Liver (tissue), 9 donors: ENCODE measurements around the gene BLID. TPM values are rescaled to one million over a fixed set of nuclear protein-coding genes. Genes with fewer than 3 reads are reported as not detected.

ENCODE experiments used
- DNase-seq: peaks from one replicate; pipeline ENCODE4 v3.0.0-alpha.2; 2017; ENCODE audit warnings: low spot score
- H3K27ac ChIP-seq, 2 donors: one replicate each; pipeline ENCODE4 v1.7.0; 2013; ENCODE audit warnings: inconsistent platforms in 2 of 2, low read length in 2 of 2, control low read depth in 1 of 2, low read depth in 1 of 2, mild to moderate bottlenecking in 1 of 2
- H3K27me3 ChIP-seq, 4 donors: one replicate each; pipeline versions ENCODE4 v1.6.1 to v1.7.0; 2013; ENCODE audit warnings: low read length in 3 of 4, inconsistent platforms in 1 of 4, mild to moderate bottlenecking in 1 of 4, moderate library complexity in 1 of 4; ENCODE audit not compliant: control insufficient read depth in 4 of 4, insufficient read depth in 4 of 4
- H3K36me3 ChIP-seq, 4 donors: one replicate each; pipeline versions ENCODE4 v1.6.1 to v1.7.0; 2013; ENCODE audit warnings: low read length in 3 of 4, mild to moderate bottlenecking in 3 of 4, low read depth in 1 of 4, moderate library complexity in 1 of 4; ENCODE audit not compliant: control insufficient read depth in 4 of 4, insufficient read depth in 3 of 4
- H3K4me1 ChIP-seq, 4 donors: one replicate each; pipeline versions ENCODE4 v1.6.1 to v1.7.0; 2013; ENCODE audit warnings: low read length in 3 of 4, mild to moderate bottlenecking in 3 of 4, moderate library complexity in 1 of 4; ENCODE audit not compliant: control insufficient read depth in 4 of 4, insufficient read depth in 4 of 4
- H3K4me3 ChIP-seq, 3 donors: one replicate each; pipeline versions ENCODE4 v1.6.1 to v1.7.0; 2013; ENCODE audit warnings: low read length in 3 of 3, control low read depth in 1 of 3, low read depth in 1 of 3, mild to moderate bottlenecking in 1 of 3
- H3K9ac ChIP-seq, 2 donors: one replicate each; pipeline ENCODE4 v1.7.0; 2013; ENCODE audit warnings: low read length in 2 of 2, mild to moderate bottlenecking in 2 of 2, moderate library complexity in 2 of 2, control low read depth in 1 of 2, low read depth in 1 of 2
- H3K9me3 ChIP-seq, 4 donors: one replicate each; pipeline versions ENCODE4 v1.6.1 to v1.7.0; 2013; ENCODE audit warnings: low read length in 3 of 4; ENCODE audit not compliant: control insufficient read depth in 4 of 4
- FOXA1 ChIP-seq: IDR thresholded peaks from 2 replicates; pipeline ENCODE4 v1.6.1; 2016; ENCODE audit warnings: antibody characterized with exemption
- FOXA2 ChIP-seq: IDR thresholded peaks from 2 replicates; pipeline ENCODE4 v1.6.1; 2016; ENCODE audit warnings: antibody characterized with exemption
- GABPA ChIP-seq, 2 donors: IDR thresholded peaks in 1 of 2; conservative IDR thresholded peaks in 1 of 2; 2 replicates each; pipeline ENCODE4 v1.6.1; 2016; ENCODE audit warnings: antibody characterized with exemption in 2 of 2, mild to moderate bottlenecking in 1 of 2, moderate library complexity in 1 of 2
- HNF4A ChIP-seq, 2 donors: conservative IDR thresholded peaks; 2 replicates each; pipeline ENCODE4 v1.6.1; 2016; ENCODE audit warnings: antibody characterized with exemption in 2 of 2, mild to moderate bottlenecking in 2 of 2
- HNF4G ChIP-seq: IDR thresholded peaks from 2 replicates; pipeline ENCODE4 v1.6.1; 2016; ENCODE audit warnings: antibody characterized with exemption
- JUND ChIP-seq, 2 donors: IDR thresholded peaks; 2 replicates each; pipeline ENCODE4 v1.6.1; 2016; ENCODE audit warnings: antibody characterized with exemption in 2 of 2
- NR2F2 ChIP-seq: IDR thresholded peaks from 2 replicates; pipeline ENCODE4 v1.6.1; 2016; ENCODE audit warnings: antibody characterized with exemption
- RAD21 ChIP-seq, 2 donors: IDR thresholded peaks; 2 replicates each; pipeline ENCODE4 v1.6.1; 2016; ENCODE audit warnings: antibody characterized with exemption in 2 of 2, mild to moderate bottlenecking in 2 of 2
- RXRA ChIP-seq, 2 donors: IDR thresholded peaks; 2 replicates each; pipeline ENCODE4 v1.6.1; 2017 to 2018; ENCODE audit warnings: antibody characterized with exemption in 2 of 2, mild to moderate bottlenecking in 1 of 2
- SP1 ChIP-seq: IDR thresholded peaks from 2 replicates; pipeline ENCODE4 v1.6.1; 2018; ENCODE audit warnings: antibody characterized with exemption, mild to moderate bottlenecking
- TAF1 ChIP-seq: conservative IDR thresholded peaks from 2 replicates; pipeline ENCODE4 v1.6.1; 2016; ENCODE audit warnings: antibody characterized with exemption, mild to moderate bottlenecking
- WGBS: extraction: QIAGEN DNeasy Blood & Tissue Kit; methylation state at CpG from one replicate; pipeline ENCODE4 v1.1.7; 2013; 5-methylcytosine and 5-hydroxymethylcytosine counted together
- polyA plus RNA-seq, 2 donors: library from polyadenylated mRNA; stranded (reverse) in 1 of 2; unstranded in 1 of 2; fragments of 200-250 nt in 1 of 2; fragments of >200 nt in 1 of 2; fragmentation: Nextera tagmentation in 1 of 2; extraction: Ambion mirVana in 1 of 2; gene quantifications; one replicate each; pipeline versions ENCODE4 v1.2.1 to v1.2.3, GENCODE V29; 2013 to 2015
- total RNA-seq, 2 donors: library from RNA; depleted of rRNA; stranded (reverse); fragments of >200 nt; gene quantifications; one replicate each; pipeline ENCODE4 v1.2.3, GENCODE V29; 2014
- TF ChIP-seq, protein P1 (sequence below): IDR thresholded peaks from 2 replicates; pipeline ENCODE4 v1.6.1; 2016; ENCODE audit warnings: antibody characterized with exemption
- TF ChIP-seq, protein P2 (sequence below): fragments of 150-350 bp; IDR thresholded peaks from 2 replicates; pipeline ENCODE4 v1.5.1; 2017; ENCODE audit warnings: improper control_type of control experiment, low read depth, low read length; ENCODE audit not compliant: missing input control
- TF ChIP-seq, protein P3 (sequence below): IDR thresholded peaks from 2 replicates; pipeline ENCODE4 v1.6.1; 2016; ENCODE audit warnings: antibody characterized with exemption
- TF ChIP-seq, protein P4 (sequence below): IDR thresholded peaks from 2 replicates; pipeline ENCODE4 v1.6.1; 2016; ENCODE audit warnings: antibody characterized with exemption, mild to moderate bottlenecking
- donor health status: healthy.
- donor health status: healthy.
- donor health status: healthy.
- donor health status: healthy.
- donor health status: healthy.

The BLID gene
- total and polyA plus RNA-seq, 4 donors, result 0.18 to 0.84 (median 0.33) TPM; not detected in 1

DNA sequence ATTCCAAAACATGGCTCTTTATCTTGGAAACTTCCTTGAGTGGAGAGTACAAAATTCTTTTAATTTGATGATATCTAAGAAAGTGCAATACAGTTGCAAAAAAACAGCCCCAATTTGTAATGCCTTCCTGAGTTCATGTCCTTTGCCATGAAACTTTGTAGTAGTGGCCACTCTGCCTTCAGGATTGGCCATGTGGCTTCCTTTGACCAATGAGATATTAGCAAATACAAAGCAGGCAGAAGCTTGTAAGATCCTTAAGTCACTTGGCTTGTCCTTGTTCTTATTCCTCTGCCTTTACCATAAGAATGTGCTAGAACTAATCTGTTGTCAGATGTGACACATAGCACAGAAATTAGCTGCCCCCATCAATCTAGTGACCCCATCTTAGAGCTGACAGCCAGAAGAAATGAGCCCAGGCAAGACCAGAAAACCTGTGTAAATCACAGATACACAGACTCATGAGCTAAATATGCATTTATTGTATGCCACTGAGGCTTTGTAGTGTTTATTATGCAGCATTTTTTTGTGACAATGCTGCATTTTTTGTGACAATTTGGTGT is 29.8 kb upstream of the BLID start (continued):
- TF ChIP-seq, protein P1, sequence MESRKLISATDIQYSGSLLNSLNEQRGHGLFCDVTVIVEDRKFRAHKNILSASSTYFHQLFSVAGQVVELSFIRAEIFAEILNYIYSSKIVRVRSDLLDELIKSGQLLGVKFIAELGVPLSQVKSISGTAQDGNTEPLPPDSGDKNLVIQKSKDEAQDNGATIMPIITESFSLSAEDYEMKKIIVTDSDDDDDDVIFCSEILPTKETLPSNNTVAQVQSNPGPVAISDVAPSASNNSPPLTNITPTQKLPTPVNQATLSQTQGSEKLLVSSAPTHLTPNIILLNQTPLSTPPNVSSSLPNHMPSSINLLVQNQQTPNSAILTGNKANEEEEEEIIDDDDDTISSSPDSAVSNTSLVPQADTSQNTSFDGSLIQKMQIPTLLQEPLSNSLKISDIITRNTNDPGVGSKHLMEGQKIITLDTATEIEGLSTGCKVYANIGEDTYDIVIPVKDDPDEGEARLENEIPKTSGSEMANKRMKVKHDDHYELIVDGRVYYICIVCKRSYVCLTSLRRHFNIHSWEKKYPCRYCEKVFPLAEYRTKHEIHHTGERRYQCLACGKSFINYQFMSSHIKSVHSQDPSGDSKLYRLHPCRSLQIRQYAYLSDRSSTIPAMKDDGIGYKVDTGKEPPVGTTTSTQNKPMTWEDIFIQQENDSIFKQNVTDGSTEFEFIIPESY, result no peak
- TF ChIP-seq RAD21 (IDR thresholded peaks at IDR 0.05), result no peak
- TF ChIP-seq HNF4G, result no peak
- TF ChIP-seq NR2F2, result no peak

DNA sequence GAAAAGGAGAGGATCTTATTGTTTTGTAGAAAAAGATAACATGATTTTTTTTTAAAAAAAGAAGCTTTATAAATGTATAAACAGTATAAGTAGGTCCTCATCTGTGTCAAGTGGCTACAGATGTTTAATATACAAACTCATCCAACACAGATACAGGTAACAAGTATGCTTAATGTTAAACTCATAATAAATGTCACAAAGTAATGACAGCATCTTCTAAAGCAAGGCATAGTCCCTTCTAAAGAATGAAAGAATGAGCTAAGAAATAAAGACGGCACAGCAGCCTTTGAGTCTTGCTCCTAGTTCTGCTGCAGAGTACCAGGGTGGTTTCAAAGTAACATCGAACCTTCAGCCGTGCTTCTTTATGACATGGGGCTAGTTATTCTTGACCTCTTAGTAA is 28.7 kb upstream of the BLID start:
- H3K4me3 ChIP-seq, result no peak overlapping the region
- TF ChIP-seq, protein P2, sequence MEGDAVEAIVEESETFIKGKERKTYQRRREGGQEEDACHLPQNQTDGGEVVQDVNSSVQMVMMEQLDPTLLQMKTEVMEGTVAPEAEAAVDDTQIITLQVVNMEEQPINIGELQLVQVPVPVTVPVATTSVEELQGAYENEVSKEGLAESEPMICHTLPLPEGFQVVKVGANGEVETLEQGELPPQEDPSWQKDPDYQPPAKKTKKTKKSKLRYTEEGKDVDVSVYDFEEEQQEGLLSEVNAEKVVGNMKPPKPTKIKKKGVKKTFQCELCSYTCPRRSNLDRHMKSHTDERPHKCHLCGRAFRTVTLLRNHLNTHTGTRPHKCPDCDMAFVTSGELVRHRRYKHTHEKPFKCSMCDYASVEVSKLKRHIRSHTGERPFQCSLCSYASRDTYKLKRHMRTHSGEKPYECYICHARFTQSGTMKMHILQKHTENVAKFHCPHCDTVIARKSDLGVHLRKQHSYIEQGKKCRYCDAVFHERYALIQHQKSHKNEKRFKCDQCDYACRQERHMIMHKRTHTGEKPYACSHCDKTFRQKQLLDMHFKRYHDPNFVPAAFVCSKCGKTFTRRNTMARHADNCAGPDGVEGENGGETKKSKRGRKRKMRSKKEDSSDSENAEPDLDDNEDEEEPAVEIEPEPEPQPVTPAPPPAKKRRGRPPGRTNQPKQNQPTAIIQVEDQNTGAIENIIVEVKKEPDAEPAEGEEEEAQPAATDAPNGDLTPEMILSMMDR, result no peak
- TF ChIP-seq NR2F2 (no peak), FOXA2 (no peak), JUND (IDR thresholded peaks at IDR 0.05) (no peak), GABPA (IDR thresholded peaks at IDR 0.05 in 1 of 2, conservative IDR thresholded peaks at IDR 0.05 in 1 of 2) (no peak), RAD21 (IDR thresholded peaks at IDR 0.05) (no peak), HNF4A (conservative IDR thresholded peaks at IDR 0.05) (no peak), FOXA1 (no peak), SP1 (no peak), RXRA (IDR thresholded peaks at IDR 0.05) (no peak), TAF1 (no peak)
- TF ChIP-seq, protein P3, sequence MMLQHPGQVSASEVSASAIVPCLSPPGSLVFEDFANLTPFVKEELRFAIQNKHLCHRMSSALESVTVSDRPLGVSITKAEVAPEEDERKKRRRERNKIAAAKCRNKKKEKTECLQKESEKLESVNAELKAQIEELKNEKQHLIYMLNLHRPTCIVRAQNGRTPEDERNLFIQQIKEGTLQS, result no peak
- TF ChIP-seq, protein P4, sequence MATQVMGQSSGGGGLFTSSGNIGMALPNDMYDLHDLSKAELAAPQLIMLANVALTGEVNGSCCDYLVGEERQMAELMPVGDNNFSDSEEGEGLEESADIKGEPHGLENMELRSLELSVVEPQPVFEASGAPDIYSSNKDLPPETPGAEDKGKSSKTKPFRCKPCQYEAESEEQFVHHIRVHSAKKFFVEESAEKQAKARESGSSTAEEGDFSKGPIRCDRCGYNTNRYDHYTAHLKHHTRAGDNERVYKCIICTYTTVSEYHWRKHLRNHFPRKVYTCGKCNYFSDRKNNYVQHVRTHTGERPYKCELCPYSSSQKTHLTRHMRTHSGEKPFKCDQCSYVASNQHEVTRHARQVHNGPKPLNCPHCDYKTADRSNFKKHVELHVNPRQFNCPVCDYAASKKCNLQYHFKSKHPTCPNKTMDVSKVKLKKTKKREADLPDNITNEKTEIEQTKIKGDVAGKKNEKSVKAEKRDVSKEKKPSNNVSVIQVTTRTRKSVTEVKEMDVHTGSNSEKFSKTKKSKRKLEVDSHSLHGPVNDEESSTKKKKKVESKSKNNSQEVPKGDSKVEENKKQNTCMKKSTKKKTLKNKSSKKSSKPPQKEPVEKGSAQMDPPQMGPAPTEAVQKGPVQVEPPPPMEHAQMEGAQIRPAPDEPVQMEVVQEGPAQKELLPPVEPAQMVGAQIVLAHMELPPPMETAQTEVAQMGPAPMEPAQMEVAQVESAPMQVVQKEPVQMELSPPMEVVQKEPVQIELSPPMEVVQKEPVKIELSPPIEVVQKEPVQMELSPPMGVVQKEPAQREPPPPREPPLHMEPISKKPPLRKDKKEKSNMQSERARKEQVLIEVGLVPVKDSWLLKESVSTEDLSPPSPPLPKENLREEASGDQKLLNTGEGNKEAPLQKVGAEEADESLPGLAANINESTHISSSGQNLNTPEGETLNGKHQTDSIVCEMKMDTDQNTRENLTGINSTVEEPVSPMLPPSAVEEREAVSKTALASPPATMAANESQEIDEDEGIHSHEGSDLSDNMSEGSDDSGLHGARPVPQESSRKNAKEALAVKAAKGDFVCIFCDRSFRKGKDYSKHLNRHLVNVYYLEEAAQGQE, result no peak

More for the DNA sequence above, 28.7 kb upstream of the BLID start:
- H3K9ac ChIP-seq, result no peak overlapping the region
- WGBS, result 98% methylated on average over 3 of the region's 3 CpGs
- H3K9me3 ChIP-seq, result no peaks in the 10 kb centered on the region
- H3K36me3 ChIP-seq, result no peaks in the 10 kb centered on the region
- no peak overlapping the region for H3K27ac ChIP-seq
- peaks cover 3 to 11% (median 9%) of the 10 kb centered on the region in 4 donors for H3K4me1 ChIP-seq
- no peak for DNase-seq
- H3K27me3 ChIP-seq, result no peaks in the 10 kb centered on the region
